Stimulated activated effector memory CD8-positive, alpha-beta T cell treated with anti-CD3 and anti-CD28 coated beads, Interleukin-12 subunit alpha, Interleukin-12 subunit beta, amount 100 ng/mL, for 72 hours (primary cell): Measurements from ENCODE around the gene XRCC1.
"Not testable (repeated sequence)": the region's sequence is repeated elsewhere in the genome, so short reads cannot be mapped to it uniquely, and the experiment has no call there.

Source experiments
- ATAC-seq: fragments of 150-1000 bp; cut with Tn5 transposase; 2 replicates; pipeline ENCODE4 v1.10.0; 2021
- DNase-seq, 2 donors: peaks; one replicate each; pipeline ENCODE4 v3.0.0; 2021 to 2022; ENCODE audit warnings: low spot score in 2 of 2
- H3K27ac Mint-ChIP-seq: one replicate; pipeline ENCODE4 v1.8.0; 2022; ENCODE audit warnings: mild to moderate bottlenecking, mixed read lengths
- H3K36me3 Mint-ChIP-seq: one replicate; pipeline ENCODE4 v1.8.0; 2022; ENCODE audit warnings: mild to moderate bottlenecking, mixed read lengths
- H3K4me1 Mint-ChIP-seq: one replicate; pipeline ENCODE4 v1.8.0; 2022; ENCODE audit warnings: mixed read lengths
- H3K4me3 Mint-ChIP-seq: one replicate; pipeline ENCODE4 v1.8.0; 2022; ENCODE audit warnings: mild to moderate bottlenecking, mixed read lengths
- H3K9me3 Mint-ChIP-seq: one replicate; pipeline ENCODE4 v1.8.0; 2022; ENCODE audit warnings: mixed read lengths

The XRCC1 gene

DNA sequence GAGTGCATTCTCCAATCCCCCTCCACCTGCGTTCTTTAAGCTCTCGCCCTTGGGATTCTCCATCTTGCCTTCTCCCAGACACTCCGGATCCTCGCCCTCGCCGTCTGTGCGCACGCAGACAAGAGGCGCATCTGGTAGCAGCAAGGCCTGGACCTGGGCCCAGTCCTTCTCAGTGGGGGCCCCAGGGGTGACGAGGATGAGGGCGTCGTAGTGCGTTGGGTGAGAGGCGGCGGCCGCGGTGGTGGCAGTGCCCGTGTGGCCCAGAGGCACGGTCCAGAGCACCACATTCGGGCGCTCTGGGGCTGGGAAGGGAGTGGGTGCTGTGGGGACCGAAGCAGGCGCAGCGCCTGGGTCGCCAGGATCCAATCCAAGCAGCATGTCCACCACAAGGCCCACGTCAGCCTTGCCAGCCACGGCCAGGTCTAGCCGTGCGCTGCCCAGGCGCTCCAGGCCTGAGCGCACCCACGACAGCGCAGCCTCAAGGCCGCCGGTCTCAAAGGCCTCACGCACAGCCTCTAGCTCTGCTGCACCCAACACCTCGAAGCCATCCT lies 17.5 kb upstream of the XRCC1 start:
- no peaks in the 10 kb centered on the region for H3K9me3 Mint-ChIP-seq
- no peak for DNase-seq
- no peak for ATAC-seq
- peak overlapping the region; percentile 73 for H3K27ac Mint-ChIP-seq
- peaks cover 66% of the 10 kb centered on the region for H3K36me3 Mint-ChIP-seq
- peaks cover 37% of the 10 kb centered on the region for H3K4me1 Mint-ChIP-seq
- H3K4me3 Mint-ChIP-seq: peak overlapping the region; percentile 95

DNA sequence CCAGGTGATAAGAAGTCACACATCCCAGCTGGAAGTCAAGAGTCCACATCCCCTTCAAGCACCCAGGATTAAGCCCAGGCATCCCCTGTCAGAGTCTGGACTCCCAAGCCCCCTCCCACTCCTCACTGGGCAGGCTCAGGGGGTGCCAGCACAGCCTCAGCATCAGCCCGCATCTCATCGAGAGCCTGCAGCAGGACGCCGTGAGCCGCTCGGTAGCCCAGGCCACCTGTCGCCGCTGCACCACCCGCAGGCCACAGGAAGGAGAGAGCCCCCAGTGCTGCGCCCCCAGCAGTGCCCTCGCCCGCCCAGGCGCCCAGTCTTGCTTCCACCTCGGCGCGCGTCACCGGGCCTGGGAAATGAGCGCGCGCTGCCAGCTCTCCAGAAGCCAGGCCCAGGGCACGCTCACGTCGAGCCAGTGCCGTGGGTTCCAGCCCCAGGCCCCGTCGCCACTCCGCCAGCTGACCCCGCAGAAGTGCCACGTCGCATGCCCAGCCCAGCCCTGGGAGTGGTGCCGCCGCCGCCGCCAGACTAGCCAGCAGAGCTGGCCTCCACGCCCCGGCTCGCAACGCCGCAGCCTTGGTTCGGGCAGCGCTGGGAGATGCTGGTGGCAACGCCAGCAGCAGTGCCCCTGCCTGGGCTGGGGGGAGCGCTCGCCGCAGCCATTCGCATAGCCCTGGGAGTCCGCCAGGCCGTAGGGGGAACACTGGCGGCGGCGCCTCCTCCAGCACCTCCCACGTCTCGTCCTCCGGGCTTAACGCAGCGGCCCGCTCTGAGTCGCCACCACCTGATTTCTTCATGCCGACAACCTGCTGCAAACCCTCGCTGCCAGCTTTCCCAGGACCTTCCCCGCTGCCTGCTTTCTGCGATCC lies 16.8 kb upstream of the XRCC1 start:
- Mint-ChIP-seq H3K4me3 (no peak overlapping the region), H3K36me3 (peaks cover 61% of the 10 kb centered on the region), H3K4me1 (peaks cover 29% of the 10 kb centered on the region), H3K27ac (no peak overlapping the region), H3K9me3 (no peaks in the 10 kb centered on the region)
- ATAC-seq (no peak), DNase-seq (no peak)

DNA sequence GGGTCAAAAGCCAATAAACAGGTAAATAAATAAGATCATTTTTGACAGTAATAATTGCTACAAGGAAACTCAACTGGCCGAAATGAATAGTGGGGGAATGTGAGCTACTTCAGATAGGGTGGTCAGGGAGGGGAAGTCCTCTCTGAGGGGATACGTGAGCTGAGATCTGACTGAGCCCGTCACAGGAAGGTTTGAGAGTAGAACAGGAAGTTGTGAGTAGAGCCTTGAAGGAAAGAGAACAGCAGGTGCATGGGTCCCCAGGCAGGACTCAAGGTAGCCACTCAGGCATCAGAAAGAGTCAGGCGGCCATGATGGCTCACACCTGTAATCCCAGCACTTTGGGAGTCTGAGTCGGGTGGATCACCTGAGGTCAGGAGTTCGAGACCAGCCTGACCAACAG lies 14.4 kb upstream of the XRCC1 start:
- H3K27ac Mint-ChIP-seq: peak overlapping the region; percentile 60
- ATAC-seq: peak; percentile 48
- H3K9me3 Mint-ChIP-seq: no peaks in the 10 kb centered on the region
- DNase-seq: no peak
- peaks cover 47% of the 10 kb centered on the region for H3K36me3 Mint-ChIP-seq
- no peak overlapping the region for H3K4me3 Mint-ChIP-seq
- peaks cover 30% of the 10 kb centered on the region for H3K4me1 Mint-ChIP-seq

GRCh38 chr19:43589277-43589676 lies 13.9 kb upstream of the XRCC1 start:
- no peaks in the 10 kb centered on the region for H3K9me3 Mint-ChIP-seq
- no peak for DNase-seq
- H3K4me3 Mint-ChIP-seq: no peak overlapping the region
- H3K27ac Mint-ChIP-seq: peak overlapping the region; percentile 60
- no peak for ATAC-seq
- peaks cover 44% of the 10 kb centered on the region for H3K36me3 Mint-ChIP-seq
- peaks cover 32% of the 10 kb centered on the region for H3K4me1 Mint-ChIP-seq

- DNase-seq, ATAC-seq, H3K27ac Mint-ChIP-seq, H3K4me3 Mint-ChIP-seq, H3K9me3 Mint-ChIP-seq: not testable (repeated sequence)
- peaks cover 24% of the 10 kb centered on the region for H3K4me1 Mint-ChIP-seq
- H3K36me3 Mint-ChIP-seq: peaks cover 26% of the 10 kb centered on the region
These were observed 11.7 kb upstream of the XRCC1 start for GRCh38 chr19:43587029-43587428.

DNA sequence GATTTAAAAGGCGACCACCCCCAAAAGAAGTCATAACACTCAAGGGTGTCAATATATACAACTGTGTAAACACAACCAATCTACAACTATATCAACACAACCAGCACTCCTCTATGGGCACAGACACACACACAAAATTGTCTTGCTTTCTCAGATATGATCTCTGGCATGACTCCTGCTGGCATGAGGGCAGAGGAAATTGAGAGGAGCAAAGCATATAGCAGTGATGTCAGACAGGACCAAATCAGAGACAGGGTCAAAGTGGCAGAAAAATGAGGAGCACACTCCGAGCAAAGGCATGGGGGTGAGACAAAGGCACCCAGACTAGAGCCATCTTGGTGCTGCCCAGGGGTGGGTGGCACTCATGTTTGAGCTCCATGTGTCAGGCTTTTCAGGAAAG lies 11.0 kb upstream of the XRCC1 start:
- Mint-ChIP-seq H3K4me3 (no peak overlapping the region), H3K4me1 (peaks cover 24% of the 10 kb centered on the region), H3K9me3 (no peaks in the 10 kb centered on the region), H3K36me3 (peaks cover 19% of the 10 kb centered on the region), H3K27ac (peak overlapping the region; percentile 49)
- ATAC-seq: no peak
- no peak for DNase-seq

DNA sequence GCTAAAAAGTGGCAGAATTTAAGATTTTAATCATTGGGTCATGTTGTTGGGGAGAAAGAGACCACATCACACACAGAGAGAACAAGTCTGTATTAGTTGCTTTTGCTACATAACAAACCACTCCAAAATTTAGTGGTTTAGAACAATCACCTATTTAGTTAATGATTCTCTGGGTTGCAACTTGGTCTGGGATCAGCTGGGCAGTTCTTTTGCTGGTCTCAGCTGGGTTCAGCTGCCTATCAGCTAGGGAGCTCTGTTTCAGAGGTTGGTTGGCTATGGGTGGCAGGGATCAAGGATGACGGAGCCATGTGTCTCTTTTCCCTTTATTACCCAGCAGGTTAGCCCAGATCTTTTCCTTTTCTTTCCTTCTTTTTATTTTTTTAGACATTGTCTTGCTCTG lies 9.2 kb upstream of the XRCC1 start:
- H3K4me3 Mint-ChIP-seq: no peak overlapping the region
- no peaks in the 10 kb centered on the region for H3K9me3 Mint-ChIP-seq
- no peak for ATAC-seq

DNA sequence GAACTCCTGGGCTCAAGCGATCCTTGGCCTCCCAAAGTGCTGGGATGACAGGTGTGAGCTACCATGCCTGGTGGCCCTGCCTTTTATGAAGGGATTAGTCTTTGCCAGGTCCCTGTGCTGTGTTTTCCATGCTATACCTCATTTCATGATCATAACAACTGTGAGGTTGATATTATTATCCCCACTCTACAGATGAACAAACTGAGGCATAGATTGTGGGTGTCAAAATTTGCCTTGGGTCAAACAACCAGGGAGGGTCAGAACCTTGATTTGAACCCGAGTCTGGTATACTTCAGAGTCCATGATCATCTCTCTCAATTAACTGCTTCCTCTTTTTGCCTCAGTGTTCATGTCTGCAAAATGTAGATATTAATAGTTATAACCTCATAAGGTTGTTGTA lies 7.2 kb upstream of the XRCC1 start:
- DNase-seq: no peak
- Mint-ChIP-seq H3K27ac (peak overlapping the region; percentile 8), H3K36me3 (peaks cover 13% of the 10 kb centered on the region), H3K4me3 (peak overlapping the region; percentile 75), H3K4me1 (peaks cover 36% of the 10 kb centered on the region), H3K9me3 (no peaks in the 10 kb centered on the region)
- ATAC-seq: no peak

More for the DNA sequence above, 9.2 kb upstream of the XRCC1 start:
- DNase-seq: no peak
- H3K36me3 Mint-ChIP-seq: peaks cover 7% of the 10 kb centered on the region
- H3K4me1 Mint-ChIP-seq: peaks cover 28% of the 10 kb centered on the region
- H3K27ac Mint-ChIP-seq: peak overlapping the region; percentile 83

GRCh38 chr19:43581467-43581866 lies 6.1 kb upstream of the XRCC1 start:
- peak overlapping the region; percentile 75 for H3K4me3 Mint-ChIP-seq
- no peaks in the 10 kb centered on the region for H3K9me3 Mint-ChIP-seq
- peaks cover 43% of the 10 kb centered on the region for H3K4me1 Mint-ChIP-seq
- DNase-seq (no peak), ATAC-seq (no peak)
- H3K27ac Mint-ChIP-seq: peak overlapping the region; percentile 8
- H3K36me3 Mint-ChIP-seq: peaks cover 13% of the 10 kb centered on the region

- no peak for ATAC-seq
- Mint-ChIP-seq H3K27ac (peak overlapping the region; percentile 44), H3K4me3 (peak overlapping the region; percentile 75), H3K36me3 (peaks cover 15% of the 10 kb centered on the region), H3K4me1 (peaks cover 48% of the 10 kb centered on the region), H3K9me3 (no peaks in the 10 kb centered on the region)
- no peak for DNase-seq
These were observed 3.5 kb upstream of the XRCC1 start for GRCh38 chr19:43578787-43579186.

DNA sequence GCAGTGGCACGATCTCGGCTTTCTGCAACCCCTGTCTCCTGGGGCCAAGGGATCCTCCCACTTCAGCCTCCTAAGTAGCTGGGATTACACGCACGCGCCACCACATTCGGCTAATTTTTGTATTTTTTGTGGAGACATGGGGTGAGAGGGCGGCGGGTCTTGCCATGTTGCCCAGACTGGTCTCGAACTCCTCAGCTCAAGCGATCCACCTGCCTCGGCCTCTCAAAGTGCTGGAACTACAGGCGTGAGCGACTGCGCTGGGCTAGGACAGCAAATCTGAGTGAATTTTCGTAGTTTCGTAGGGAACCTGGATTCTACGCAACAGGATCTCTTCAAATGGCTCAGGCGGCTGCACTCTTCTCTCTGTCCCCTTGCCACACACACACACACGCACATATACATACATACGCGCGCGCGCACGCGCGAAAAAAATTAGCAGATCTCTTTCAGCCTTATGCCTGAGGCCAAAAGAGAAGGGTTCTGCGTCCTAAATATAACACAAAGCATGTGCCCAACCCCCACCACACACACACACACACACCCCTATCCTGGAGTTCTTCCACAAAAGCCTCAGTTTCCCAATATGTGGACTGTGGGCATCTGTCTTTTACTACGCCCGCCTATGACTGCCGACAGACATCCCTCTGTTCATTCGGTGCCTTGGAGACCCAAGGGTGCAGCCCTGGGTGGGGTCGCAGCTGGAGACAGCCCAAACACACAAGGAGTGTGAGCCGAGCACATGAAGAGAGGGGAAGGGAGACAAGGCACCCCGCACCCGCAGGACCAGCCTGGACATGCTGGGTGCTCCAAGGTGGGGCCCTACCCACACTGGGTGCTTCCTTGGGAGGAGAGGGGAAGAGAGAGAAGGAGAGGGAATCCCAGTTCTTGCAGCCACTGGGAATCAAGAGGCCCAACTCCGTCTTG lies 890 bp upstream of the XRCC1 start:
- no peak for ATAC-seq
- Mint-ChIP-seq H3K27ac (peak overlapping the region; percentile 98), H3K4me1 (peaks cover 58% of the 10 kb centered on the region)

DNA sequence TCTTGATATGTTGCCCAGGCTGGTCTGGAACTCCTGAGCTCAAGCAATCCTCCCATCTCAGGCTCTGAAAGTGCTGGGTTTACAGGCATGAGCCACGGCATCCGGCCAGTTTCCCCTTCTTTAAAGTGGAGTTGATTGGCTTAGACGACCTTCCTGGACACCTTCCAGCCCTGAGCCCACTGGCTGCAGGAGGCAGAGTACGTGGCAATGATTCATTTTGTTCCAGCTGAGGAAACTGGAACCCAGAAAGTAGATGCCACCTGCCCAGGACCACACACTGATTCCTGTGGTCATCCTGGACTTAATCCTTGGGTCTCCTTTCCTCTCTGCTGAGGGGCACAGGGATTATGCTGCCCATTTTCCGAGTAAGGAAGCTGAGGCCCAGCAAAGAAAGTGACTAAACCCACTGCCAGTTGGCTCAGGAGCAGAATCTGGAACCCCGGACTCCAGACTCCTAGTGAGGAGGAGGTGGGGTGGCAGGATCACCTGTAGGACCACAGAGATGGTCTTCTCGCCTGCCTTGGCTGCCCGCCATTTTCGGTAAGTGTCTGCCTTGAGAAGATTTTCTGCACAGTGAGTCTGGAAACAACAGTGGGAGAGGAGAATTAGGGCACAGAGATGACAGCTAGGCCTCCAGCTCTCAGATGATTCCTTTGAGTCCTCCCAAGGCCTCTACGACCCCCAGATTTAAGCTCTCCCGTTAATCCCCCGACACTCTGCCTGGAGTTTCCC lies 737 bp downstream of the XRCC1 start:
- DNase-seq (no peak), ATAC-seq (no peak)
- Mint-ChIP-seq H3K4me3 (peak overlapping the region; percentile 99), H3K4me1 (peaks cover 62% of the 10 kb centered on the region), H3K36me3 (peaks cover 15% of the 10 kb centered on the region), H3K9me3 (no peaks in the 10 kb centered on the region), H3K27ac (peak overlapping the region; percentile 98)

More for the DNA sequence above, 890 bp upstream of the XRCC1 start:
- peaks cover 15% of the 10 kb centered on the region for H3K36me3 Mint-ChIP-seq
- no peaks in the 10 kb centered on the region for H3K9me3 Mint-ChIP-seq
- DNase-seq: no peak
- peak overlapping the region; percentile 99 for H3K4me3 Mint-ChIP-seq

DNA sequence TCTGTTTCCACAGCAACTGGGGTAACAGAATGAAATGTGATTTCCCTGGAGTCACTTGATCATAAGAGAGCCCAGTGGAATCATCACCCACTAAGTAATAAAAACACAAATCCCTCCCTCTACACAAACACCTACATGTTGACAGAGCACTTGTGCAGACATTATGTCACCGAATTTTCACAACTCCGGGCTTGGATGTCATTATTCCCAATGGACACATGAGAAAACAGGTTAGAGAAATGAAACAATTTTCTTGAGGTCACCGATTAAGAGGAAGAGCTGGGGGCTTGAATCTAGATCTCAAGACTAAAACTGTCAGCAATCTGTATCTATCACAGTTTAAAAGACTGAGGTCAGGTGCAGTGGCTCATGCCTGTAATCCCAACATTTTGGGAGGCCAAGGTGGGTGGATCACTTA lies 3.1 kb downstream of the XRCC1 start:
- ATAC-seq (no peak), DNase-seq (no peak)
- no peak overlapping the region for H3K4me3 Mint-ChIP-seq
- H3K36me3 Mint-ChIP-seq: peaks cover 10% of the 10 kb centered on the region
- no peaks in the 10 kb centered on the region for H3K9me3 Mint-ChIP-seq
- peaks cover 47% of the 10 kb centered on the region for H3K4me1 Mint-ChIP-seq
- H3K27ac Mint-ChIP-seq: peak overlapping the region; percentile 76

GRCh38 chr19:43570174-43570791 lies 5.0 kb downstream of the XRCC1 start:
- no peak for DNase-seq

More at GRCh38 chr19:43570174-43570791, 5.0 kb downstream of the XRCC1 start:
- Mint-ChIP-seq H3K36me3 (peaks cover 4% of the 10 kb centered on the region), H3K27ac (peak overlapping the region; percentile 65), H3K9me3 (no peaks in the 10 kb centered on the region), H3K4me3 (no peak overlapping the region), H3K4me1 (peaks cover 36% of the 10 kb centered on the region)
- ATAC-seq: no peak
